IPS DF 4.7 (cell line): ENCODE results near the gene NFYB.
"Not testable (repeated sequence)": the region's sequence is repeated elsewhere in the genome, so short reads cannot be mapped to it uniquely, and the experiment has no call there.

Source experiments
- DNase-seq: peaks from one replicate; pipeline ENCODE4 v3.0.0-alpha.2; 2013; ENCODE audit warnings: low spot score; ENCODE audit errors: extremely low read depth

The NFYB gene

DNA sequence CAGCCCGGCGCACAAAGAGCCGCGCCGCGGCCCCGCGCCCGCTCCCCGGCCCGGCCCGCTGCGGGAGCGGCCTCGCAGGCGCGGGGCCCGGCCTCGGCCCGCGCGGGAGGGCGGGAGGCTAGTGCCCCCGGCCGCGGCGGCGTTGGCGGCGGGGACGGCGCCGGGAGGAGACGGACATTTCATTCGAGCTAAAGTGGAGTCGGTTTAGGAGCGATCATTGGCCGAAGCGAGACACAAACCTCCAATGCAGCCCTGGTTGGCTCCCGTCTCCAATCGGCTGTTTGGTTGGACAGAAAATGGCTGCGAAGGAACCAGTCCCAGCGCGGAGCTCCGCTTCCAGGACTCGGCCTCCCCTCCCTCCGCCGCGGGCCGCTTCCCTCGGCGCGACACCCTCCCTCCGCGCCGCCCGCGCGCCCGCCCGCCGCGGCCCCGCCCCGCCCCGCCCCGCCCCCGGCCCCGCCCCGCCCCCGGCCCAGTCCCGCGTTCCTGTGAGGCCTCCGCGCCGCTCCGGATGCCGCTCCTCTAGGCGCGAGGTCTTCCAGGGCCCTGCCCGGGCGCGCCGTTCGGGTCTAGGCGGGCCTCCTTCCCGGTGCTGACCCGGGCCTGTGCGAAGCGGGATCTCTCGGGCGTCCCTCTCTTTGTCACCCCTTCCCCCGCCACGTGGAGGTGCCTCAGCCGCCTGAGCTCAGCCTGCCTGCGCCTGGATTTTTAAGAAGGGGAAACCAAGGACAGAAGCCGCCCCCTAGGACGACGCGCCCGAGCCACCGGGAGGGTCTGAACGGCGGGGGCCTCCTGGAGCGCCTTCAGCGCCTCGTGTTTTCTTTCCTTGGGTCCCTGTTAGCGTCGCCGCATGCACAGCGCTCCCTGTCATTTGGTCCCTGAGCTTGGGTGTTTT lies at the start of gene NFYB:
NFYB (minus strand) TSS at position 309 of the 895 bp plus-strand sequence. CDS start 2,757 bp downstream, outside the sequence.
- DNase-seq = peak; percentile 81

GRCh38 chr12:104187446-104188155 lies 49.6 kb upstream of the NFYB start:
- no peak for DNase-seq

GRCh38 chr12:104183443-104183842 lies 45.4 kb upstream of the NFYB start:
- no peak for DNase-seq

DNA sequence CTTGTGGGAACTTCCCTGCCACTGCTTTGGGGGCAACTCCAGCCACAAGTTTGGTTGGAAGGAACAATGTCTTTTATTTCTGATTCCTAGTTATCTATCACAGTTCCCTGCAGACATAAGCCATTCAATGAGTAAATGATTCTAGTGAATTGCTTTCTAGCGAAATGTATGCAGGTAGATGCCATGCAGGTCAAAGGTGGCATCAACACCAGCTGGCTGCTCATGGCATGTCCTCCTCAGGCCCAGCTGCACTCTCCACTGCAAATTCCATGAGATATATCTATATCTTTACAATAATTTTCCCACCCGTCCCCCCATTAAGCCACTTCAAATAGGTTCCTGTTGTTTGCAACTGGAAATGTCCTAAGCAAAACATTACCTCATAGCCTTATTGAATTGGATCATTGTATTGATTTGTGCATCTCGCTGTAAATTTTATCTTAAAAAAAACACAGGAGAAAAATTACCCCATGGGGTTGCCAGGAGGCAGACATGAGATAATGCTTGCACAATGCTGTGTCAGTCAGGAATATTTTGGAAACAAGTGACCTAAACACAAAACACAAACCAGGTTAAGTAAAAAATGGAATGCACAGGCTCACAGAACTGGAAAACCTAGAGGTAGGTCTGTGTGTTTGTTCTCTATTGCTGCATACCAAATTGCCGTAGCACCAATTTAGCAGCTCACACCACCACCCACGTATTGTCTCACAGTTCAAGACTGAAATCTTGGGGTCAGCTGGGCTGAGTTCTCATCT lies 44.8 kb upstream of the NFYB start:
- no peak for DNase-seq

DNA sequence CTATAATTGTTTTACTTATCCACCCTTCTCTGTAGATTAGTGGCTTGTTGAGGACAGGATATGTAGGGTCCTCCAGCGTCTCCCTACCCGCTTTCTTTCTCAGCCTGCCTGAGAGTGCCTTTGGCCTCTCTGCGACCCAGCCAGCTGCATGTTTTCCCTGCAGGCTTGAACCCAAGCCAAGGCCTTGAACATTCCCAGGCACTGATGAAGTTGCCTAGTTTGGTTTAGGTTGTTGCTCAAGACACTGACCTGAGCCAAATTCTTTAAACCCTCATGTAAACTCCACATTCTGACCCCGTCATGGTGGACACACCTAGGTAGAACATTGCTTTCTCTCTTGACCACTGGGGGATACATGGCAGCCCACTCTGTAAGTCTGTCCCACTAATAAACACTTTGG lies 44.1 kb upstream of the NFYB start:
- no peak for DNase-seq

DNA sequence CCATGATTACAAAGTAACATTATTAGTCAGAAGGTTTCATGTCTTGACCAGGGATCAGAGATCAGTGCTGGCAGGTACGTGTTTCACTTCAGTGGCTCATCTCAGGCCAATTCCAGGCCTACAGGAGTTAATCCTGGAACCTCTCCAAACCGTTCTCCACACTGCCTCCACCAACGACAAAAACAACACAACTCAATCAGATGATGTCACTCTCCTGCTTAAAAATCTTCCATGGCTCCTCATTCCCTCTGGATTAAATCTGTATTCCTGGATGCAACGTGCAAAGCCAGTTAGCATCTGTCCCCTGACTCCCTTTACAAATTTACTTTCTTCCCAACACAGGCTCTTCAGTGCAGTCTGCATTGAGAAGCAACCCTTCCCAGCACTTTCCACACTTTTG lies 43.3 kb upstream of the NFYB start:
- no peak for DNase-seq

GRCh38 chr12:104180374-104180773 lies 42.4 kb upstream of the NFYB start:
- DNase-seq = no peak

- no peak for DNase-seq
Observed at GRCh38 chr12:104177663-104178501, 39.9 kb upstream of the NFYB start.

GRCh38 chr12:104177336-104177662 lies 39.3 kb upstream of the NFYB start:
- no peak for DNase-seq

GRCh38 chr12:104175726-104176247 lies 37.8 kb upstream of the NFYB start:
- DNase-seq = no peak

- not testable (repeated sequence) for DNase-seq
Observed at GRCh38 chr12:104173804-104174203, 35.8 kb upstream of the NFYB start.

DNA sequence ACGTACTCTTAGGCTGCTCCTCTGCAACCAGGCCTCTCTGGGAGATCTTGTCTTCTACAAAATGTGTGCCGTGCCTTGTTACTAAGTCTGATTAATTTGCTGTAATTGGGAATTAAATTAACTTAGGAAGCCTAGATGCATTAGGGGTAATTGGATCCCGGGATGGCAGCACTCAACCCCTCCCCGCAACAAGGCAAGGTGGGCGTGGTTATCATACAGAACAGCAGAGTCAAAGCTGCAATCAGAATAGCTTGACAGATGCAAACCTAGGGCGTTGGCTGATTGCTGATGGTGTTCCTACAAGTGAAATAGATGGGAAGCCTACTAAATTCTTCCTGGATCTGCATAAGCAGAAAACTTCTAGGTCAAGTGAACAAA lies 34.5 kb upstream of the NFYB start:
- no peak for DNase-seq

DNA sequence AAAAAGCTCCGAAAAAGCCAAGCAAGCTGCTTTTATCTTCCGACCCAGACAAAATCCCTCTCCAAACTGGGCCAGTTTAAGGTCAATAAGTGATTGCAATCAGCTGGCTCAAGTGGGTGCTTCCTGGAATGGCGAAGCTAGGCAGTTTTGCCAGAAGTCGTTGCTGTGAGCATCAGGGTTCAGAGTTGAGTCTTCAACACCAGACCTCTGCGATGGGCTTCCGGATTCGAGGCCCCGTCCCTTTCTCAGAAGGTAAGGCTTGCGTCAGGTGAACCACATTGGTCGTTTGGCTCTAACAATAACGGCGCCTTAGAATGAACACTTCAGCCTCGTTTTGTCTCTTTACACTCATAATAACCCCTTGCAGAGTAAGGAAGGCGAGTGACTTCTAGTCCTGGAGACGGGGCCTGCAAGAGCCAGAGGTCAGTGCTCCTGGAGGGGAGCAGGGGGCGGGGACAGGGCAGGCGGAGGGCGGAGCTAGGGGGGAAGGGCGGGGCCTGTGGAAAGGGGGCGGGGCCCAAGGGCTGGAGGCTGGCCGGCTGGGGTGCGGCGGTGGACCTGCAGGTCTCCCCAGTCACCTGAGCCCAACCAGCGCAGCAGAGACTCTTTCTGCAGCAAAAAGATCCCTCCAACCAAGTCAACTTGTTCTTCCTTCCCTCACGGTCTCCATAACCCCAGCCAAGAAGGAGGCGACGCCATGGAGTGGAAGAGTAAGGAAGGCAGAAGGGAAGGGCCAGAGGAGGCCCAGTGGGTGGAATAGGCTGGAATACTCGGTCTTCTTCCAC lies 34.0 kb upstream of the NFYB start:
- DNase-seq = no peak

DNA sequence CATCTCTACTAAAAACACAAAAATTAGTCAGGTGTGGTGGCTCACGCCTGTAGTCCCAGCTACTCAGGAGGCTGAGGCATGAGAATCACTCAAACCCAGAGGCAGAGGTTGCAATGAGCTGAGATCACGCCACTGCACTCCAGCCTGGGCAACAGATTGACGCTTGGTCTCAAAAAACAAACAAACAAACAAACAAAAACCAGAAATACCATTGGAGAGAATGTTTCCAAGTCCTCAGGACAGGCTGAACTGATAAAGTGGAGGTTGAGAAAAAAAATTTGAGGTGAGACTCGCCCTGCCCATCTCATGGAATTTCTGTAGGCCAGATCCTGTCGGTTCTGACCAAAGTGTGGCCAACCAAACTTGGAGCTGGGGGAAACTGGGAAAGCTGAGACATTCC lies 30.6 kb upstream of the NFYB start:
- no peak for DNase-seq

DNA sequence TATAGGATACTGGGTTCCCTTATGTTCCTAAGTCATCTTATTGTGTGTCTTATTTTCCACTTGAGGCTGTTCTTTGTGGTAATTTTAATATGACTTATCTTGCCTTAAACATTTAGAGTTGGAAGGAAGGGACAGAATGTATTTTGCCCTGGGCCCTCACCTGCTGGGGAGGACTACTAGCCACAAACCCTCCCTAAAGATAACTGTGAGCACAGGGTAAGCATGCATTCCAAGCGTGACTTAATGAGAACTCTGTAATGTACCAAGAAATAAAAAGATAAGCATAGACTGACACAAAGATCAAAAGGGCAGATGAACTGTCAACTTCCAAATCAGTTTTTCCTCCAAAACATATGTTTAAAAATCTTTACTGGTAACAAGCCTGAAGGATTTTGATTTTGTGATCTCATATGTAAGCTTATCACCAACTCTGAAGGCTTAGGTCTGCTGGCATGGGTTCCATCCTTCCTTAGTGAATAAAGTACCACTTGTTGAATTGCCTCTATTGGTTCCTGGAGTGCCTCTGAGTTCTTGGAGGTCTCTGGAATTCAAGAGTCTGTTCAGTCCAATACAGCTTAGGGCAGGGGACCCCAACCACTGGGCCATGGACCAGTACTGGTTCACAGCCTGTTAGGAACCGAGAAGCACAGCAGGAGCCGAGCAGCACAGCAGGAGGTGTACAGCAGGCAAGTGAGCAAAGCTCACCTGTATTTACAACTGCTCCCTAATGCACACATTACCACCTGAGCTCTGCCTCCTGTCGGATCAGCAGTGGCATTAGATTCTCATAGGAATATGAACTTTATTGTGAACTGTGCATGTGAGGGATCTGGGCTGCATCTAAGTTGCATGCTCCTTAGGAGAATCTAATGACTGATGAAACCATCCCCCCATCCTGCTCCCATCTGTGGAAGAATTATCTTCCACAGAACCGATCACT lies 29.8 kb upstream of the NFYB start:
- DNase-seq = no peak

GRCh38 chr12:104166465-104166864 lies 28.5 kb upstream of the NFYB start:
- DNase-seq = no peak

- no peak for DNase-seq
Observed at GRCh38 chr12:104165801-104166200, 27.8 kb upstream of the NFYB start.

DNA sequence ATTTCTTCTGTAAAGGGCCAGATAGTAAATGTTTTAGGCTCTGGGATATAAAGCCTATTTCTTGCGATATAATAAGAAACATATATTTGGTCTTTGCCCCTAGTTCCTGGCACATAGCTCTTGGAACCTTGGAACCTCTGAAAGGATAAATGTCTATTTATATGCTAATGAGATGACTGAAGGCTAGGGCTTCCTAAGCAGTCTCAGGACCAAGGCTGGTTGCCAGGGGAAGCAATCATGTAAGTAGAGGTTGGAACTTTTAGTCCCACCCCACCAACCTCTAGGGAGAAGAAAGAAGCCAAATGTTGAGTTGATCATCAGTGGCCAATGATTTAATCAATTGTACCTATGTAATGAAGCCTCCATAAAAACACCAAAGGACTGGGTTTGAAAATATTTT lies 26.6 kb upstream of the NFYB start:
- no peak for DNase-seq

DNA sequence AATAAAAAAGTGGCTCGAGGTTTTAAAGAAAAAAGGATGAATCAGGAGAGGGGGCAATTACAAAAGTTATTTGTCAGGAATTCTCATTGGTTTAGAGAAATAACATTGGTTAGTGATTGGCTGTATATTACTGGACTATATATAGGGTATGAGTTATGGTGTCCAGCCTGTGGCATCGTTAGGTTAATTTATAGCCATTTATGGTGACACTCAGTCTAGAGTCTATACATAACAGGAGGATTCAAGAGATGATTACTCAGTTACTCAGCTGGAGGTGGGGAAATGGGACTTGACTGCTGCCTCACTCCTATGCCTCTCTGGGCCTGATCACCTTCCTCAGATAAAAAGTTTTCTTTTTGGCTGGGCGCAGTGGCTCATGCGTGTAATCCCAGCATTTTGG lies 25.6 kb upstream of the NFYB start:
- DNase-seq = no peak
